OCI-LY1 (cell line): ENCODE results near the gene PIK3C2G.

Experiments
- H2AFZ ChIP-seq: fragments of 200-600 bp; sonication (generic), shearing (Covaris generic); 2 replicates; pipeline ENCODE4 v1.6.0; 2014; ENCODE audit warnings: antibody characterized with exemption, mild to moderate bottlenecking, low read length
- H3F3A ChIP-seq: fragments of 200-600 bp; sonication (generic), shearing (Covaris generic); 2 replicates; pipeline ENCODE4 v1.6.0; 2014; ENCODE audit warnings: mild to moderate bottlenecking, antibody characterized with exemption, low read length, moderate library complexity; ENCODE audit not compliant: insufficient read depth
- H3K27ac ChIP-seq: fragments of 200-600 bp; sonication (generic); 2 replicates; pipeline ENCODE4 v1.5.1; 2014; ENCODE audit warnings: low read length, mixed run types, mild to moderate bottlenecking, low read depth; ENCODE audit not compliant: poor library complexity, severe bottlenecking
- H3K27me3 ChIP-seq: fragments of 200-600 bp; sonication (generic); 2 replicates; pipeline ENCODE4 v1.6.0; 2014; ENCODE audit warnings: antibody characterized with exemption, mild to moderate bottlenecking, low read length, moderate library complexity; ENCODE audit not compliant: insufficient read depth
- H3K36me3 ChIP-seq: fragments of 200-600 bp; sonication (generic); 2 replicates; pipeline ENCODE4 v1.6.1; 2014; ENCODE audit warnings: mild to moderate bottlenecking, antibody characterized with exemption, low read length, moderate library complexity, mixed read lengths; ENCODE audit not compliant: insufficient read depth
- H3K4me1 ChIP-seq: fragments of 200-600 bp; sonication (generic); 2 replicates; pipeline ENCODE4 v1.5.1; 2014; ENCODE audit warnings: mild to moderate bottlenecking, low read length, moderate library complexity; ENCODE audit not compliant: insufficient read depth, severe bottlenecking
- H3K4me2 ChIP-seq: fragments of 200-600 bp; sonication (generic), shearing (Covaris generic); 2 replicates; pipeline ENCODE4 v1.6.1; 2014; ENCODE audit warnings: low read length
- H3K4me3 ChIP-seq: fragments of 200-600 bp; sonication (generic); 2 replicates; pipeline ENCODE4 v1.5.1; 2014; ENCODE audit warnings: low read length, low read depth, mild to moderate bottlenecking, mixed read lengths; ENCODE audit not compliant: poor library complexity, severe bottlenecking
- H3K79me2 ChIP-seq: fragments of 200-600 bp; shearing (Covaris generic); 2 replicates; pipeline ENCODE4 v1.6.1; 2016; ENCODE audit warnings: mixed run types, low read length, mixed read lengths; ENCODE audit not compliant: insufficient read depth
- H3K9ac ChIP-seq: fragments of 200-600 bp; sonication (generic), shearing (Covaris generic); 2 replicates; pipeline ENCODE4 v1.6.1; 2014; ENCODE audit warnings: mild to moderate bottlenecking, low read length, mixed read lengths
- H3K9me2 ChIP-seq: fragments of 200-600 bp; sonication (generic), shearing (Covaris generic); 2 replicates; pipeline ENCODE4 v1.6.1; 2014; ENCODE audit warnings: low read depth, mild to moderate bottlenecking, low read length, mixed read lengths
- H3K9me3 ChIP-seq: fragments of 200-600 bp; shearing (Covaris generic); 2 replicates; pipeline ENCODE4 v1.6.1; 2014; ENCODE audit warnings: low read length, mixed read lengths
- H4K20me1 ChIP-seq: fragments of 200-600 bp; sonication (generic), shearing (Covaris generic); 2 replicates; pipeline ENCODE4 v1.6.0; 2016; ENCODE audit warnings: mild to moderate bottlenecking, low read length; ENCODE audit not compliant: insufficient read depth
- EZH2 ChIP-seq: fragments of 200-600 bp; sonication (generic), shearing (Covaris generic); IDR thresholded peaks from 2 replicates; pipeline ENCODE4 v1.8.0; 2017; ENCODE audit warnings: borderline replicate concordance, mixed run types, mild to moderate bottlenecking, antibody characterized with exemption, low read length, moderate library complexity, mixed read lengths
- TF ChIP-seq, protein P1 (sequence below): fragments of 200-600 bp; sonication (generic), shearing (Covaris generic); IDR thresholded peaks from 2 replicates; pipeline ENCODE4 v1.5.1; 2017; ENCODE audit warnings: mild to moderate bottlenecking, antibody characterized with exemption, low read length, moderate library complexity, mixed read lengths

PIK3C2G gene

DNA sequence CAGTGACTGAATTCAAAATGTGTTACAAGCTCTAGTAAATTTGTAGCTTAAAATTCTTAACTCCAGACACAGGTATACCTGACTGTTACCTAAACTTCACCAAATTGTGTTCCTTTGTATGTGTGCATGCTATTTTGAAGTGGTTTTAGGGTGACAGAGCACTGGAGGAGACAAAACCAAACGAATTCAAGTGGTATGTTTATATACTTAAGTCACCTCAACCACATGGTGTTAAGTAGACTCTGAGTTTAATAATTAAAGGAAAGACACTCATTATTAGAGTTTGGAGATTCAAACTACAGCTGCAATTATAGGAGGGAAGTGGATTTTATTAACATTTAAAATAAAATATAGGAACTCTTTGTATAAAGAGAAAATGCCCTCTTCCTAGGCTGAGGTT, 392.1 kb downstream of the PIK3C2G start:
- Histone ChIP-seq H3K79me2 (no peaks in the 10 kb centered on the region), H3K36me3 (no peaks in the 10 kb centered on the region), H2AFZ (no peak overlapping the region), H3K9me3 (no peaks in the 10 kb centered on the region), H3K27ac (no peak overlapping the region), H3K4me2 (no peak overlapping the region), H3F3A (no peaks in the 10 kb centered on the region), H3K9me2 (no peaks in the 10 kb centered on the region), H3K27me3 (no peaks in the 10 kb centered on the region), H3K4me3 (no peak overlapping the region), H3K9ac (no peak overlapping the region), H3K4me1 (no peaks in the 10 kb centered on the region), H4K20me1 (no peaks in the 10 kb centered on the region)
- no peak for TF ChIP-seq EZH2
- TF ChIP-seq, protein P1, sequence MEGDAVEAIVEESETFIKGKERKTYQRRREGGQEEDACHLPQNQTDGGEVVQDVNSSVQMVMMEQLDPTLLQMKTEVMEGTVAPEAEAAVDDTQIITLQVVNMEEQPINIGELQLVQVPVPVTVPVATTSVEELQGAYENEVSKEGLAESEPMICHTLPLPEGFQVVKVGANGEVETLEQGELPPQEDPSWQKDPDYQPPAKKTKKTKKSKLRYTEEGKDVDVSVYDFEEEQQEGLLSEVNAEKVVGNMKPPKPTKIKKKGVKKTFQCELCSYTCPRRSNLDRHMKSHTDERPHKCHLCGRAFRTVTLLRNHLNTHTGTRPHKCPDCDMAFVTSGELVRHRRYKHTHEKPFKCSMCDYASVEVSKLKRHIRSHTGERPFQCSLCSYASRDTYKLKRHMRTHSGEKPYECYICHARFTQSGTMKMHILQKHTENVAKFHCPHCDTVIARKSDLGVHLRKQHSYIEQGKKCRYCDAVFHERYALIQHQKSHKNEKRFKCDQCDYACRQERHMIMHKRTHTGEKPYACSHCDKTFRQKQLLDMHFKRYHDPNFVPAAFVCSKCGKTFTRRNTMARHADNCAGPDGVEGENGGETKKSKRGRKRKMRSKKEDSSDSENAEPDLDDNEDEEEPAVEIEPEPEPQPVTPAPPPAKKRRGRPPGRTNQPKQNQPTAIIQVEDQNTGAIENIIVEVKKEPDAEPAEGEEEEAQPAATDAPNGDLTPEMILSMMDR: no peak

DNA sequence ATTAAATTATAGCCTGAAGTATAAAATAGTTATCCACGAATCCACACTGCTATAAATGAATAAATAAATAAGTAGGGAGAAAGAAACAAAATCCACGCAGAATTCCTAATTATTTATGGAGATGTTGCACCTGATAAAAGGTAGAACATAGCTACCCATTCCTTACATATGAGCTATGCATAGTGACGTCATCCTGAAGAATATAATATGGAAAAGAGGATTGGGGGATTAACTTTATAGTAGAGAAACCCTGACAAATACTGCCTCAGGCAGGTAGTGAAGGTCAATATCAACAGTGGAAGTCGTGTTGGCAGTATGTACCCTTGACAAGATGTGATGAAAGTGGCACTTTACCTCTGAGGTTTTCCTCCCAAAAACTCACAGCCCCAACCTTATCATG, 394.0 kb downstream of the PIK3C2G start:
- H3K4me1 ChIP-seq: no peaks in the 10 kb centered on the region
- no peak overlapping the region for H3K4me3 ChIP-seq
- no peaks in the 10 kb centered on the region for H3K79me2 ChIP-seq
- TF ChIP-seq, protein P1: no peak
- TF ChIP-seq EZH2: no peak
- no peak overlapping the region for H3K4me2 ChIP-seq
- H2AFZ ChIP-seq: no peak overlapping the region
- H3K36me3 ChIP-seq: no peaks in the 10 kb centered on the region
- no peaks in the 10 kb centered on the region for H3K9me3 ChIP-seq
- H4K20me1 ChIP-seq: no peaks in the 10 kb centered on the region
- no peaks in the 10 kb centered on the region for H3K9me2 ChIP-seq
- no peak overlapping the region for H3K9ac ChIP-seq
- no peak overlapping the region for H3K27ac ChIP-seq
- H3F3A ChIP-seq: no peaks in the 10 kb centered on the region
- H3K27me3 ChIP-seq: no peaks in the 10 kb centered on the region

DNA sequence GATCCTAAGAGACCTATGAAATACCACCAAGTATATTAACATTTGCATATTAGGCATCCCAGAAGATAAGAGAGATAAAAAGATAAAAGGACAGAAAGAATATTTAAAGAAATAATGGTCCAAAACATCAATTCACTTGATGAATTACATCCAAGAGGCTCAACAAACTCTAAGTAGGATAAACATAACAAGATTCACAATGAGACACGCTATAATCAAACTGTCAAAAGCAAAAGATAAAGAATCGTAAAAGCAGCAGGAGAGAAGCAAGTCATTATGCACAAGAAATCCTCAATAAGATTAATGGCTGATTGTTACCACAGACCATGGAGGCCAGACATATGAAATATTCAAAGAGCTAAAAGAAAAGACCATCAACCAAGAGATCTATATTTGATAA, 396.9 kb downstream of the PIK3C2G start:
- Histone ChIP-seq H3K9ac (no peak overlapping the region), H3K27ac (no peak overlapping the region), H3K27me3 (no peaks in the 10 kb centered on the region), H3K79me2 (no peaks in the 10 kb centered on the region), H3K36me3 (no peaks in the 10 kb centered on the region), H4K20me1 (no peaks in the 10 kb centered on the region), H3K4me1 (no peaks in the 10 kb centered on the region), H3F3A (no peaks in the 10 kb centered on the region), H3K9me3 (no peaks in the 10 kb centered on the region), H3K9me2 (no peaks in the 10 kb centered on the region), H3K4me2 (no peak overlapping the region), H2AFZ (no peak overlapping the region), H3K4me3 (no peak overlapping the region)
- no peak for TF ChIP-seq EZH2
- TF ChIP-seq, protein P1: no peak
